Epithelial cell of esophagus (primary cell): ENCODE results near the gene GSE1.

Source experiments
- DNase-seq: peaks from one replicate; pipeline ENCODE4 v3.0.0; 2010; ENCODE audit warnings: low read depth
- H3K4me3 ChIP-seq: 2 replicates; pipeline ENCODE4 v1.5.1; 2011; ENCODE audit warnings: mild to moderate bottlenecking, low read length, control low read depth
- TF ChIP-seq, protein P1 (sequence below): IDR thresholded peaks from 2 replicates; pipeline ENCODE4 v1.5.1; 2011; ENCODE audit warnings: low read depth, mild to moderate bottlenecking, low read length, control low read depth, inconsistent platforms; ENCODE audit not compliant: insufficient read depth; ENCODE audit errors: missing control alignments

GSE1 gene

DNA sequence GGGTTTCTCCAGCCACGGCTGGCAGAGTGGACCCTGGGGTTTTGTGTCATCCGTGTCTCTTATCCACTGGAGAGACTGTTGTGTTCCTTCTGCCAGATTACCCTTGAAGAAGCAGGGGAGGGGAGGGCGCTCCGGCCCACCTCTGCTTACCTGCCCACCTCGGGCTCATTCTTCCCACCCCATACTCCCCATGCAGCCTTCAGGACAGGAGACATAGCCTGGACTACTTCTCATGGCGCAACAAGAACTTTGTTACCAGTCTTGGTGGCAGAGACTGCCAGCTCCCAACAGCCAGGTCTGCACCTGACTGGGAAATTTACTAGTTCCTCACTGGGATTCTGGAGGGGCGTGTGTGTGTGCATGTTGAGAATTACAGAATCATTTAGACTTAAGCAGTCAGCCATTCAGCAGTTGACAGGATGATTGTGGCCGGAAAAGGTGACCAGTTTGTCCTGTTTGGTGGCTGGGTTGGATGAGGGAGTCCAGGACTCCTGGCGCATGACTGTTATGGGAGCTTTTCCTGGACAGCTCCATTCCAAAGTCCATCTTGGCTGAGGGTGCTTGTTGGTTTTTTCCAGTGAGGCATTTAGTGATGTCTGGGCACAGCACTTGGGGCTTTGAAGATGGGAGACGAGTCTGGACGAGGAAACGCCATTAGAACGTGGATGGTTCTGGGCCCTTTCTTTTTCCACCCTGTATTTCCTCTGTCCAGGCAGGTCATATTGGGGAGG, 8.7 kb downstream of the GSE1 start:
- DNase-seq: peak; percentile 27
- no peak overlapping the region for H3K4me3 ChIP-seq
- TF ChIP-seq, protein P1, sequence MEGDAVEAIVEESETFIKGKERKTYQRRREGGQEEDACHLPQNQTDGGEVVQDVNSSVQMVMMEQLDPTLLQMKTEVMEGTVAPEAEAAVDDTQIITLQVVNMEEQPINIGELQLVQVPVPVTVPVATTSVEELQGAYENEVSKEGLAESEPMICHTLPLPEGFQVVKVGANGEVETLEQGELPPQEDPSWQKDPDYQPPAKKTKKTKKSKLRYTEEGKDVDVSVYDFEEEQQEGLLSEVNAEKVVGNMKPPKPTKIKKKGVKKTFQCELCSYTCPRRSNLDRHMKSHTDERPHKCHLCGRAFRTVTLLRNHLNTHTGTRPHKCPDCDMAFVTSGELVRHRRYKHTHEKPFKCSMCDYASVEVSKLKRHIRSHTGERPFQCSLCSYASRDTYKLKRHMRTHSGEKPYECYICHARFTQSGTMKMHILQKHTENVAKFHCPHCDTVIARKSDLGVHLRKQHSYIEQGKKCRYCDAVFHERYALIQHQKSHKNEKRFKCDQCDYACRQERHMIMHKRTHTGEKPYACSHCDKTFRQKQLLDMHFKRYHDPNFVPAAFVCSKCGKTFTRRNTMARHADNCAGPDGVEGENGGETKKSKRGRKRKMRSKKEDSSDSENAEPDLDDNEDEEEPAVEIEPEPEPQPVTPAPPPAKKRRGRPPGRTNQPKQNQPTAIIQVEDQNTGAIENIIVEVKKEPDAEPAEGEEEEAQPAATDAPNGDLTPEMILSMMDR: no peak

DNA sequence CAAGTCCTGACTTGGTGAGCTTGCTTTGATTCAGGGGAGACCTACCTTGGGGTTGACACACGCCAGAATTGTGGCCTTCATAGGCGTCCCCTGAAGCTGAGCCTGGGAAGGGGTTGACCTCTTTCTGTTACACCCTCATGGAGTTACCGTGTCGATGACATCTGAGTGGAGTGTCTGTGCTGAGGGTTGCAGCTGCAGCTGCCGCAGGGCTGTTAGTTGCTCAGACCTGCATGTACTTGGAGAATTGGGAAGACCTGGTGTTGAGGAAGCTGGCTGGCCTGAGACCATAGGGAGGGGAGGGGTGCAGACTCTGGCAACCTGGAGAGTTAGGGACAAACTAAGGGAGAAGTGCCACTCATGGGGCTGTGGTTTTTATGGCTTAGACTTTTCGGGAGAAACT, 9.6 kb downstream of the GSE1 start:
- no peak overlapping the region for H3K4me3 ChIP-seq
- no peak for DNase-seq
- TF ChIP-seq, protein P1: no peak

DNA sequence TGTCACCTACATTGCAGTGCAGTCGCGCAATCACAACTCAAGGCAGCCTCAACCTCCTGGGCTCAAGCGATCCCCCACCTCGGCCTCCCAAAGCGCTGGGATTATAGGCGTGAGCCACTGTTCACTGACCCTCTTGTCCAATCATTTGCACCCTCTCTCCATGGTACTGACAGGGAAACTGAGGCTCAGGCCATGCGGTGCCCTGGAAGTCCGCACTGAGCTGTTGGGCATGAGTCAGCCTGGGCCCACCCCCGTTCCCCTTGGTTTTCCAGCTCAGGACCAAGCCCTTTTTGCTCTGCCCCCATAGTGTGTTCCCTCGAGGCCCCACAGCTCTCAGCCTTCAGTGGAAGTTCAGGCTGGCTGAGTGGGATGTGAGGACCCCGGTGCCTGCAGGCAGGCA, 10.1 kb downstream of the GSE1 start:
- TF ChIP-seq, protein P1: no peak
- no peak overlapping the region for H3K4me3 ChIP-seq
- no peak for DNase-seq

DNA sequence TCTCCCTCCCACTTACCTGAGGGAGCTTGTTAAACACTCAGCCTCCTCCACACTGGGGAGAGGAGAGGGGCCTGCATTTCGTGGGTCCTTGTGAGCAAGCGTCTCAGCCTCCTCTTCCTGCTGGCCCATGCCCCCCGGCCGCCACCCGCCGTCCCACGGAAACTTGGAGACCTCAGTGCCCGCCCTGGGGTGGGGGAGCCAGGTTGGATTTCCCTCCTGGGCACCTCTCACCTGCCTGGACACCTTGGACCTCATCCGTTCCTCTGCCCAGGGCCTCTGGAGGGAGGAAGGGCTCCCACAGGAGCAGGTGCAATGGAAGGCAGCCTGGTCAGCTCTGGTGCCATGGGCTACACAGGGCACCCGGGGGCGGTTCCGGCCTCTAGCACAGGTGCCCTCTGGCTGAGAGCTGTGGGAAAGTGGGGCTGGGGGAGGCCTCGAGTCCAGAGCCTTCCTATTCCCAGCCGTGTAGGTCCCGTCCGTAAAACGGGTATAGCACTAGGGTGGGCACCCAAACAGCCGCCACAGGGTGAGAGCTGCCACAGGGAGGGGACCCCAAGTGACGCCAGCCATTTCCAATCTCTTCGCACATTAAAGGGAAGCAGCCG, 11.0 kb downstream of the GSE1 start:
- DNase-seq: no peak
- TF ChIP-seq, protein P1: no peak
- H3K4me3 ChIP-seq: no peak overlapping the region

DNA sequence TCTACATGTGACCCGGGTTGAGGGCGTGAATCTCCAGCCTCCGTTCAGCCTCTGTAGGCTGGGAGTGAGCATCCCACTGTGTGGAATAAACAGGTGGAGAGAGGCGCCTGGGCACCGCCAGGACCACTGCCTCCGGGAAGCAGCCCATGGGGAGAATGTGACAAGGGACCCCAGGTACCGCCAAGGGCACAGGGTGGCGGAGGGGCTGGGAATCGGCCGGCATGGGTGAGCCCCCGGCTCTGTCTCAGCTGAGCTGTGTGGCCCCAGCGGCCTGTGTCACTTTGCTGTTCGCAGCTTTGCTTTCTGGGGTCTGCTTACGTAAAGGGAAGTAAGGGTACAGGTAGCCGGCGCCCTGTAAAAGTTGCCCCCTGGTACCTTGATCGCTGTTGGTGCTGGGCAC, 11.5 kb downstream of the GSE1 start:
- TF ChIP-seq, protein P1: no peak
- DNase-seq: no peak
- no peak overlapping the region for H3K4me3 ChIP-seq

DNA sequence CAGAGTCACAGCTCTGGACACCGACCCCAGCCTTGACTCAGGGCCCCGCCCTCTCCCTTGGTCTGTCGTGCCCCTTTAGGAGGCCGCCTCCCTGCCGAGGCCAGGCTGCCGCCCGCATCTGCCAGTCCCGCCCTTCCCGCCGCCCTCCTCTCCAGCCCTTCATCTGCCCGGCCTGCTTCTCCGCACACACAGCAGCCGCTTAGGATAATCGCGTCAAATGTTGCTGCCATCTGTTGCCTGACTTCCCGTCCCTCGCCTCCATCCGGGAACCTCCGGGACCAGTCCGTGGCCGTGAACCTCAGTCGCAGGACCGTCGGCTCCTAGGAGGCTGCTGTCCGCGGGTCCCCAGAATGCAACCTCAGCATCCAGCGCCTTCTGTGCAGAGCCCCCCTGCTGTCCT, 11.9 kb downstream of the GSE1 start:
- no peak overlapping the region for H3K4me3 ChIP-seq
- TF ChIP-seq, protein P1: no peak
- no peak for DNase-seq
